ENCODE results near the gene CILP.
"Not testable (repeated sequence)": the region's sequence is repeated elsewhere in the genome, so short reads cannot be mapped to it uniquely, and the experiment has no call there.

Gene CILP

DNA sequence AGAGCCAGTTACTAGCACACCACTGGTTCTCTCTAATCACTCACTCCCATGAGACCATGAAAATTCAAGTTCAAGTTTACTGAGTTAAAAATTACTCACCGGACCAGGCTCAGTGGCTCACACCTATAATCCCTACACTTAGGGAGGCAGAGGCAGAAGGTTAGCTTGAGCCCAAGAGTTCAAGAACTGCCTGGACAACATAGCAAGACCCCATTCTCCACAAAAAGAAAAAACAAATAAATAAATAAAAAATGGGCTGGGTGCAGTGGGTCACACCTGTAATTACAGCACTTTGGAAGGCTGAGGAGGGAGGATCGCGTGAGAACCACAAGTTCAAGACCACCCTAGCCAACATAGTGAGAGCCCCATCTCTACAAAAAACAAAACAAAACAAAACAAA lies 21.2 kb upstream of the CILP start:
- Histone ChIP-seq H3K36me3 (no peaks in the 10 kb centered on the region), H3K27me3 (no peaks in the 10 kb centered on the region), H3K4me3 (ENCODE audit: low read depth in 1 of 2, low read length in 1 of 2) (no peak overlapping the region), H3K9me3 (no peaks in the 10 kb centered on the region), H3K27ac (no peak overlapping the region), H3K4me1 (ENCODE audit: control insufficient read depth in 1 of 2, insufficient read depth in 1 of 2, low read depth in 1 of 2, low read length in 1 of 2) (peaks cover 5 to 6% of the 10 kb centered on the region in 2 experiments)
- TF ChIP-seq, protein P1, sequence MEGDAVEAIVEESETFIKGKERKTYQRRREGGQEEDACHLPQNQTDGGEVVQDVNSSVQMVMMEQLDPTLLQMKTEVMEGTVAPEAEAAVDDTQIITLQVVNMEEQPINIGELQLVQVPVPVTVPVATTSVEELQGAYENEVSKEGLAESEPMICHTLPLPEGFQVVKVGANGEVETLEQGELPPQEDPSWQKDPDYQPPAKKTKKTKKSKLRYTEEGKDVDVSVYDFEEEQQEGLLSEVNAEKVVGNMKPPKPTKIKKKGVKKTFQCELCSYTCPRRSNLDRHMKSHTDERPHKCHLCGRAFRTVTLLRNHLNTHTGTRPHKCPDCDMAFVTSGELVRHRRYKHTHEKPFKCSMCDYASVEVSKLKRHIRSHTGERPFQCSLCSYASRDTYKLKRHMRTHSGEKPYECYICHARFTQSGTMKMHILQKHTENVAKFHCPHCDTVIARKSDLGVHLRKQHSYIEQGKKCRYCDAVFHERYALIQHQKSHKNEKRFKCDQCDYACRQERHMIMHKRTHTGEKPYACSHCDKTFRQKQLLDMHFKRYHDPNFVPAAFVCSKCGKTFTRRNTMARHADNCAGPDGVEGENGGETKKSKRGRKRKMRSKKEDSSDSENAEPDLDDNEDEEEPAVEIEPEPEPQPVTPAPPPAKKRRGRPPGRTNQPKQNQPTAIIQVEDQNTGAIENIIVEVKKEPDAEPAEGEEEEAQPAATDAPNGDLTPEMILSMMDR (IDR thresholded peaks at IDR 0.05) = no peak

DNA sequence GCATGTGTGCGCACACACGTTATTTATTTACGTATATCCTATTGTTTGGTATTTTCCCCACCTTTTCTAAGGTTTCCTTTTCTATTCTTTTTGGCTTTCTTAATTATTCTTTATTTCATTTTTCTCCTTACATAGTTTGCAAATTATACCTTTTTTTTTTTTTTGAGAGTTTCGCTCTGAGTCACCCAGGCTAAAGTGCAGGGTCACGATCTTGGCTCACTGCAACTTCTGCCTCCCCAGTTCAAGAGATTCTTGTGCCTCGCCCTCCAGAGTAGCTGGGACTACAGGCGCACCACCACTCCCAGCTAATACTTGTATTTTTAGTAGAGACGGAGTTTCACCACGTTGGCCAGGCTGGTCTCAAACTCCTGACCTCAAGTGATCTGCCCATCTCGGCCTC lies 20.0 kb upstream of the CILP start:
- Histone ChIP-seq H3K4me3 (ENCODE audit: low read depth in 1 of 2, low read length in 1 of 2) (no peak overlapping the region), H3K9me3 (no peaks in the 10 kb centered on the region), H3K27me3 (no peaks in the 10 kb centered on the region), H3K4me1 (ENCODE audit: control insufficient read depth in 1 of 2, insufficient read depth in 1 of 2, low read depth in 1 of 2, low read length in 1 of 2) (no peaks in the 10 kb centered on the region), H3K27ac (no peak overlapping the region), H3K36me3 (no peaks in the 10 kb centered on the region)
- TF ChIP-seq, protein P1 (IDR thresholded peaks at IDR 0.05) = no peak

DNA sequence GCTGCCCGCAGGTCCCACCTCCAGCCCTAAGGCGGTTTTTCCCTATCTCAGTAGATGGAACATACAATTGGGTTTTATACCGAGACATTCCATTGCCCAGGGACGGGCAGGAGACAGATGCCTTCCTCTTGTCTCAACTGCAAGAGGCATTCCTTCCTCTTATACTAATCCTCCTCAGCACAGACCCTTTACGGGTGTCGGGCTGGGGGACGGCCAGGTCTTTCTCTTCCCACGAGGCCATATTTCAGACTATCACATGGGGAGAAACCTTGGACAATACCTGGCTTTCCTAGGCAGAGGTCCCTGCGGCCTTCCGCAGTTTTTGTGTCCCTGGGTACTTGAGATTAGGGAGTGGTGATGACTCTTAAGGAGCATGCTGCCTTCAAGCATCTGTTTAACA lies 15.6 kb upstream of the CILP start:
- not testable (repeated sequence) for H3K27me3 ChIP-seq; H3K9me3 ChIP-seq; H3K36me3 ChIP-seq; H3K4me3 ChIP-seq (ENCODE audit: low read depth in 1 of 2, low read length in 1 of 2); H3K4me1 ChIP-seq (ENCODE audit: control insufficient read depth in 1 of 2, insufficient read depth in 1 of 2, low read depth in 1 of 2, low read length in 1 of 2); H3K27ac ChIP-seq

DNA sequence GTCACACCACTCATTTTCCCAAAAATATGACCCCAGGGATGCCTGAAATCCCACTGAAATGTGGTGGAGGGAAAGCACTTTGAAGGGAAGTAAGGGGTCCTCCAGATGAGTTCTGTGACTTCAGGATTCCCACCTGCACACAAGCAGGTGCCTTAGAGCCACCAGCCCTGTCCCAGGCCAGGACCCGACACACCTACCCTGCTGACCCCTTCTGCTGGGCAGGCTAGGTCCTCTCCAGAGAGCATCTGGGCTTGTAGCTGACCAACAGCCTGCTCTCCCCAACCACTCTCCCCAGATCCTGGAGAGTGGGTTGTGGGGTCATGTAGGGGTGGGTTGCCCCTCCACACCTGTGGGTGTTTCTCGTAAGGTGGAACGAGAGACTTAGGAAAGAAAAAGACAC lies 14.9 kb upstream of the CILP start:
- H3K4me1 ChIP-seq (ENCODE audit: control insufficient read depth in 1 of 2, insufficient read depth in 1 of 2, low read depth in 1 of 2, low read length in 1 of 2) = no peaks in the 10 kb centered on the region
- H3K4me3 ChIP-seq (ENCODE audit: low read depth in 1 of 2, low read length in 1 of 2) = no peak overlapping the region
- H3K27ac ChIP-seq = no peak overlapping the region
- no peaks in the 10 kb centered on the region for H3K9me3 ChIP-seq
- TF ChIP-seq, protein P1 (IDR thresholded peaks at IDR 0.05) = no peak
- H3K36me3 ChIP-seq = no peaks in the 10 kb centered on the region
- H3K27me3 ChIP-seq = no peaks in the 10 kb centered on the region

DNA sequence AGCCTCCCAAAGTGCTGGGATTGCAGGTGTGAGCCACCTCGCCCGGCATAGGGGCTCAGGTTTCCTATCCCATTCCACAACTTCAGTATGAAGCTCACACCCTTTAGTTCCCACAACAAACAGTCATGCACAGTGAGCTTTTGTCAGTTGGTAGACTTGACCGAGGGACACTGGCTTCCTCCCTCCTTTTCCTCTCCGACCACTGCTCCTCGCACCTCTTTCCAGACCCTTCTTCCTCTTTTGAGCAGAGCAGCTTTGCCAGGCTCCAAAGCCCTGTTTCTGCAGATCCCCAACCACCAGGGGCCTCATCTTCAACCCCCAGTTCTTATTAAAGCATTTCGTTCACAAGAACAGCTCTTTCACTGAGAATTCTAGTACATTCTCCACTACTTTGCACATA lies 12.7 kb upstream of the CILP start:
- no peaks in the 10 kb centered on the region for H3K9me3 ChIP-seq
- H3K36me3 ChIP-seq = no peaks in the 10 kb centered on the region
- H3K4me1 ChIP-seq (ENCODE audit: control insufficient read depth in 1 of 2, insufficient read depth in 1 of 2, low read depth in 1 of 2, low read length in 1 of 2) = no peaks in the 10 kb centered on the region
- no peak overlapping the region for H3K27ac ChIP-seq
- no peak overlapping the region for H3K4me3 ChIP-seq (ENCODE audit: low read depth in 1 of 2, low read length in 1 of 2)
- H3K27me3 ChIP-seq = no peaks in the 10 kb centered on the region
- TF ChIP-seq, protein P1 (IDR thresholded peaks at IDR 0.05) = no peak

DNA sequence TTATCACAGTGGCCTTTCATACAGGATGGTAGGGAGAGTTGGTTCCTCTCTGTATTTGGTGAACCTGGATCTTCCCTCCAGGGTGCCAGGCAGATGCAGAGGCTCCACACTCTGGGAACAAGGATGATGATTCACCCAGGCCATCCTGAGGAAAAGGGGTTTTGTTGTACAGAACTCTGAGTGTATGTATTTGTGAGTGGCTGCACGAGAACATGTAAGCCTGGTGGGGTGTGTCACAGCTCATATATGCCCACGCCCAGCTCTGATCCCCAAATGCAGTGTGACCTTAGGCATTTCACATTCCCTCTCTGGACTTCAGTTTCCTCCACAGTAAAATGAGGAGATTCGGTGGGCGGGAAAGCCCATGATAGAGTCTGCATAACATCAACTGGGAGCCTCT lies 11.6 kb upstream of the CILP start:
- TF ChIP-seq, protein P1 (IDR thresholded peaks at IDR 0.05) = no peak
- Histone ChIP-seq H3K27ac (no peak overlapping the region), H3K4me1 (ENCODE audit: control insufficient read depth in 1 of 2, insufficient read depth in 1 of 2, low read depth in 1 of 2, low read length in 1 of 2) (no peaks in the 10 kb centered on the region), H3K9me3 (no peaks in the 10 kb centered on the region), H3K36me3 (no peaks in the 10 kb centered on the region), H3K4me3 (ENCODE audit: low read depth in 1 of 2, low read length in 1 of 2) (no peak overlapping the region), H3K27me3 (no peaks in the 10 kb centered on the region)

All from neutrophil (primary cell).